Fibroblast of lung (primary cell): Measurements from ENCODE around the gene EXOC2.
"Not testable (repeated sequence)": the region's sequence is repeated elsewhere in the genome, so short reads cannot be mapped to it uniquely, and the experiment has no call there.

Source experiments
- EZH2 ChIP-seq: IDR thresholded peaks from 2 replicates; pipeline ENCODE4 v1.5.1; 2012; ENCODE audit warnings: low read length, control low read depth, mild to moderate bottlenecking; ENCODE audit errors: missing control alignments
- TF ChIP-seq, protein P1 (sequence below), 2 donors: IDR thresholded peaks in 1 of 2; conservative IDR thresholded peaks in 1 of 2; 1 replicate in 1 of 2; 2 replicates in 1 of 2; pipeline ENCODE4 v1.5.1; 2011 to 2012; ENCODE audit warnings: low read length in 2 of 2, control low read depth in 1 of 2, inconsistent platforms in 1 of 2, low read depth in 1 of 2, mild to moderate bottlenecking in 1 of 2

DNA sequence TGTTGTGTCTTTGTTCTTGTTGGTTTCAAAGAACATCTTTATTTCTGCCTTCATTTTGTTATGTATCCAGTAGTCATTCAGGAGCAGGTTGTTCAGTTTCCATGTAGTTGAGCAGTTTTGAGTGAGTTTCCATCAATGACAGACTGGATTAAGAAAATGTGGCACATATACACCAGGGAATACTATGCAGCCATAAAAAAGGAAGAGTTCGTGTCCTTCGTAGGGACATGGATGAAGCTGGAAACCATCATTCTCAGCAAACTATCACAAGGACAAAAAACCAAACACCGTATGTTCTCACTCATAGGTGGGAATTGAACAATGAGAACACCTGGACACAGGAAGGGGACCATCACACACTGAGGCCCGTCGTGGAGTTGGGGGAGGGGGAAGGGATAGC is 87.0 kb downstream of the EXOC2 start:
- TF ChIP-seq, protein P1, sequence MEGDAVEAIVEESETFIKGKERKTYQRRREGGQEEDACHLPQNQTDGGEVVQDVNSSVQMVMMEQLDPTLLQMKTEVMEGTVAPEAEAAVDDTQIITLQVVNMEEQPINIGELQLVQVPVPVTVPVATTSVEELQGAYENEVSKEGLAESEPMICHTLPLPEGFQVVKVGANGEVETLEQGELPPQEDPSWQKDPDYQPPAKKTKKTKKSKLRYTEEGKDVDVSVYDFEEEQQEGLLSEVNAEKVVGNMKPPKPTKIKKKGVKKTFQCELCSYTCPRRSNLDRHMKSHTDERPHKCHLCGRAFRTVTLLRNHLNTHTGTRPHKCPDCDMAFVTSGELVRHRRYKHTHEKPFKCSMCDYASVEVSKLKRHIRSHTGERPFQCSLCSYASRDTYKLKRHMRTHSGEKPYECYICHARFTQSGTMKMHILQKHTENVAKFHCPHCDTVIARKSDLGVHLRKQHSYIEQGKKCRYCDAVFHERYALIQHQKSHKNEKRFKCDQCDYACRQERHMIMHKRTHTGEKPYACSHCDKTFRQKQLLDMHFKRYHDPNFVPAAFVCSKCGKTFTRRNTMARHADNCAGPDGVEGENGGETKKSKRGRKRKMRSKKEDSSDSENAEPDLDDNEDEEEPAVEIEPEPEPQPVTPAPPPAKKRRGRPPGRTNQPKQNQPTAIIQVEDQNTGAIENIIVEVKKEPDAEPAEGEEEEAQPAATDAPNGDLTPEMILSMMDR (conservative IDR thresholded peaks at IDR 0.05 in 1 of 2, IDR thresholded peaks at IDR 0.05 in 1 of 2; ENCODE audit: low read depth in 1 of 2, low read length in 2 of 2), result not testable (repeated sequence)
- TF ChIP-seq EZH2, result not testable (repeated sequence)
